Dendritic cell treated with granulocyte-macrophage colony-stimulating factor and Interleukin-4, amounts not matched to agents 40 ng/mL and 50 ng/mL, for 4 days (primary cell): Measurements from ENCODE around the gene ZNF653.
"Not testable (repeated sequence)": the region's sequence is repeated elsewhere in the genome, so short reads cannot be mapped to it uniquely, and the experiment has no call there.

ENCODE experiments used
- H3K27ac Mint-ChIP-seq: one replicate; pipeline ENCODE4 v1.8.0; 2022; ENCODE audit warnings: mild to moderate bottlenecking, mixed read lengths
- H3K27me3 Mint-ChIP-seq: one replicate; pipeline ENCODE4 v1.8.0; 2022; ENCODE audit warnings: mild to moderate bottlenecking, mixed read lengths
- H3K36me3 Mint-ChIP-seq: one replicate; pipeline ENCODE4 v1.8.0; 2022; ENCODE audit warnings: low read depth, mixed read lengths
- H3K4me1 Mint-ChIP-seq: one replicate; pipeline ENCODE4 v1.8.0; 2022; ENCODE audit warnings: low read depth, mixed read lengths
- H3K4me3 Mint-ChIP-seq: one replicate; pipeline ENCODE4 v1.8.0; 2022; ENCODE audit warnings: mild to moderate bottlenecking, moderate library complexity, mixed read lengths
- H3K9me3 Mint-ChIP-seq: one replicate; pipeline ENCODE4 v1.8.0; 2022; ENCODE audit warnings: mixed read lengths
- intact Hi-C: fragments of 100-400 bp; cut with micrococcal nuclease; formaldehyde crosslinking; loops from one replicate; pipeline ENCODE4 v1.15.0; 2022

ZNF653 gene

GRCh38 chr19:11480715-11481533 lies 24.7 kb downstream of the ZNF653 start, which contains the start of gene ELAVL3:
ELAVL3 (minus strand) TSS chr19:11481046; CDS start chr19:11480608, 438 bp downstream.
- peaks cover 13% of the 10 kb centered on the region for H3K36me3 Mint-ChIP-seq
- H3K27ac Mint-ChIP-seq, result peak within 1 kb of the TSS; percentile 86
- H3K27me3 Mint-ChIP-seq, result peaks cover 59% of the 10 kb centered on the region
- H3K4me1 Mint-ChIP-seq, result peaks cover 36% of the 10 kb centered on the region
- H3K9me3 Mint-ChIP-seq, result no peaks in the 10 kb centered on the region
- peak within 1 kb of the TSS; percentile 81 for H3K4me3 Mint-ChIP-seq
- intact Hi-C loops, result loop anchor here (5.0 kb wide), 1 partner anchor 239 kb away; no protein-coding TSS in a partner anchor

DNA sequence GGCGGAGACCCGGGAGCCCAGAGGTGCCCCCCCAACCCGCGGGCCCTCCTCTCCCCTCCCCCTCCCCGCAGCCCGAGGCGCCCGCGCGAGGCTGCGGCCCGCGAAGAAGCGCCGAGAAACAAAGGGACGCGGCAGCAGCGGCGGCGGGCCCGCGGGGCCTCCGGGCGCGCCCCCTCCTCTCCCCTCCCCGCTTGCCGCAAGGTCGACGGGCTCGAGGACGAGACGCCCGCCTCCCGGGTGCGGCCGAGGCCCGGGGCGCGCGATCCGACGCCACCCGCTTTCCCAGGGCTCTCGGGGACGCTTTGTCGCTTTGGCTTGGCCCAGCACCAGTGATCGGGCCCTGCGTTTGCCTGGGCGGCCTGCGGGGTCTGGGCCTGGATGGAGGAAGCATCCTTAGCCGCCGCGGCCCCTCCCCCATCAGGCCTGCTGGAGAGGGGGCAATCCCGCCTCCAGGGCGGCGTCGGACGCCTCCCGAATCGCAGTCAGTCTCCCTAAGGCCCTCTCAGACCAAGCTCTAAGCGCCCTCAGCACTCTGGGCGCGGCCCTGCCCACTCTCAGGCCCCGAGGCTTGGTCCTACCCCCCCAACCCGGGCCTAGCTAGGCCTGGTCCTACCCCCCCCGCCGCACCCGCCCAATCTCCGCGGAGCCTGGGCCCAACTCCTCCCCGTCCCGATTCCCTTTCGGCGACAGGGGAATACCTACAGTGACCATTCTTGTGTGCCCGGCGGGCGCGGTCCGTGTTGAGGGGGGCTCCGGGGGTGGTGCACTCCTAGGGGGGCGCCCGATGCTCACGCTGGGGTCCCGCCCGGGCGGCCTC lies 25.5 kb downstream of the ZNF653 start:
- peaks cover 67% of the 10 kb centered on the region for H3K27me3 Mint-ChIP-seq
- intact Hi-C loops, result loop anchor here (5.0 kb wide), 1 partner anchor 238 kb away; no protein-coding TSS in a partner anchor
- peak overlapping the region; percentile 13 for H3K4me3 Mint-ChIP-seq

GRCh38 chr19:11479090-11479897 lies 26.3 kb downstream of the ZNF653 start:
- peaks cover 67% of the 10 kb centered on the region for H3K27me3 Mint-ChIP-seq
- intact Hi-C loops, result no loop called here

More for the DNA sequence above, 25.5 kb downstream of the ZNF653 start:
- H3K9me3 Mint-ChIP-seq, result no peaks in the 10 kb centered on the region
- peaks cover 13% of the 10 kb centered on the region for H3K36me3 Mint-ChIP-seq
- H3K27ac Mint-ChIP-seq, result no peak overlapping the region
- peaks cover 36% of the 10 kb centered on the region for H3K4me1 Mint-ChIP-seq

GRCh38 chr19:11478167-11479089 lies 27.2 kb downstream of the ZNF653 start:
- Mint-ChIP-seq H3K36me3 (peaks cover 5% of the 10 kb centered on the region), H3K4me1 (peaks cover 36% of the 10 kb centered on the region), H3K27ac (no peak overlapping the region), H3K4me3 (no peak overlapping the region), H3K27me3 (peaks cover 67% of the 10 kb centered on the region), H3K9me3 (no peaks in the 10 kb centered on the region)
- intact Hi-C loops, result no loop called here

More at GRCh38 chr19:11479090-11479897, 26.3 kb downstream of the ZNF653 start:
- peaks cover 36% of the 10 kb centered on the region for H3K4me1 Mint-ChIP-seq
- H3K4me3 Mint-ChIP-seq, result peak overlapping the region; percentile 57
- H3K27ac Mint-ChIP-seq, result peak overlapping the region; percentile 28
- no peaks in the 10 kb centered on the region for H3K9me3 Mint-ChIP-seq
- peaks cover 13% of the 10 kb centered on the region for H3K36me3 Mint-ChIP-seq

GRCh38 chr19:11475861-11476260 lies 29.8 kb downstream of the ZNF653 start:
- no peaks in the 10 kb centered on the region for H3K9me3 Mint-ChIP-seq
- peaks cover 14% of the 10 kb centered on the region for H3K4me1 Mint-ChIP-seq
- no peak overlapping the region for H3K4me3 Mint-ChIP-seq
- no peak overlapping the region for H3K27ac Mint-ChIP-seq
- peaks cover 56% of the 10 kb centered on the region for H3K27me3 Mint-ChIP-seq
- intact Hi-C loops, result no loop called here
- no peaks in the 10 kb centered on the region for H3K36me3 Mint-ChIP-seq

DNA sequence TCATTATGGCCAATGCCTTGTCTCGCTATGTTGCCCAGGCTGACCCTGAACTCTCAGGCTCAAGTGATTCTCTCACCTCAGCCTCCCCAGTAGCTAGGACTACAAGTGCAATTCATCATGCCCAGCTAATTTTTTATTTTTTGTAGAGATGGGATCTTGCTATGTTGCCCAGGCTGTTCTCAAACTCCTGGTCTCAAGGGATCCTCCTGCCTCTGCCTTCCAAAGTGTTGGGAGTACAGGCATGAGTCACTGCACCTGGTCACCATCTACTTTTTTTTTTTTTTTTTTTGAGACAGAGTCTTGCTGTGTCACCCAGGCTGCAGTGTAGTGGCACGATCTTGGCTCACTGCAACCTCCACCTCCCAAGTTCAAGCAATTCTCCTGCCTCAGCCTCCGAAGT lies 30.3 kb downstream of the ZNF653 start:
- intact Hi-C loops, H3K36me3 Mint-ChIP-seq, H3K4me3 Mint-ChIP-seq, H3K9me3 Mint-ChIP-seq, H3K27ac Mint-ChIP-seq: not testable (repeated sequence)
- Mint-ChIP-seq H3K4me1 (peaks cover 14% of the 10 kb centered on the region), H3K27me3 (peaks cover 54% of the 10 kb centered on the region)

DNA sequence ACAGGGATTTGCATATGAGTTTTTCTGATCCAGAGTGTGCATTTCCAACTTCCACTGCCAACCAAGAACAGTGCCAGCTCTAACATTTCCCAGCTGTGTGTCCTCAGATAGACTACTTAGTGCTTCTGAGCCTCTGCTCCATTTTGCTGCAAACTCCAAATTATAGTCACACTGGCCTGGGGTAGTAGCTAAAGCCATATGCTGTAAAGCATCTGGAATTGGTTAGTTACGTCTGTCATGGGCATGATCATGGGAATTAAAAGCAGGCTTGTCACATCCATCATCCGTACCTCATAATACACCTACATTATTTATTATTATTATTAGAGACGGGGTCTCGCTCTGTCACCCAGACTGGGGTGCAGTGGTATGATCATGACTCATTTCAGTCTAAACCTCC lies 31.9 kb downstream of the ZNF653 start:
- H3K27me3 Mint-ChIP-seq, result peaks cover 43% of the 10 kb centered on the region
- no peaks in the 10 kb centered on the region for H3K9me3 Mint-ChIP-seq
- intact Hi-C loops, result no loop called here
- H3K4me1 Mint-ChIP-seq, result peaks cover 7% of the 10 kb centered on the region
- H3K4me3 Mint-ChIP-seq, result no peak overlapping the region
- H3K36me3 Mint-ChIP-seq, result no peaks in the 10 kb centered on the region
- no peak overlapping the region for H3K27ac Mint-ChIP-seq

GRCh38 chr19:11468266-11468845 lies 37.3 kb downstream of the ZNF653 start:
- not testable (repeated sequence) for H3K27ac Mint-ChIP-seq

DNA sequence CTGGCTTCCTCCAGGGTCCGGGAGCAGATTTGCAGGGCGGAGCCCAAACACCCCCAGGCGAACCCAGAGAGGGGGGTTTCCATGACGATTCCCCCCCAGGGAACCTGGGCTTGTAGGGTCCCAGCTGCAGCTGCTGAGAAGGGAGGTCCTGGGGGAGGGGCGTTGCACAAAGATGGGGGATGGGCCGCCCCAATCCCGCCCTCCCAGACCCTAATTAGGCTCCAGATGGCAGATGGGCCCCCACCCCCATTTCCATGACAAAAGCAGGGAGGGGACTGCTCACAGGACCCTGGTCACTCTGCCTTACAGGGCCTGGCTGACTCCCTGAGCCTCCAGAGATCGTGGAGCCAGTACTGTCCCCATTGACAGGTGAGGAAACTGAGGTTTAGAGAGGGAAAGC lies 40.0 kb downstream of the ZNF653 start:
- Mint-ChIP-seq H3K27me3 (peaks cover 9% of the 10 kb centered on the region), H3K36me3 (no peaks in the 10 kb centered on the region), H3K27ac (no peak overlapping the region), H3K4me3 (no peak overlapping the region), H3K9me3 (no peaks in the 10 kb centered on the region), H3K4me1 (no peaks in the 10 kb centered on the region)
- intact Hi-C loops, result no loop called here

More at GRCh38 chr19:11468266-11468845, 37.3 kb downstream of the ZNF653 start:
- H3K36me3 Mint-ChIP-seq, H3K4me1 Mint-ChIP-seq, H3K9me3 Mint-ChIP-seq, H3K4me3 Mint-ChIP-seq, intact Hi-C loops: not testable (repeated sequence)
- H3K27me3 Mint-ChIP-seq, result peaks cover 16% of the 10 kb centered on the region

- Mint-ChIP-seq H3K9me3 (no peaks in the 10 kb centered on the region), H3K27me3 (peaks cover 18% of the 10 kb centered on the region), H3K4me1 (no peaks in the 10 kb centered on the region), H3K27ac (no peak overlapping the region), H3K36me3 (no peaks in the 10 kb centered on the region), H3K4me3 (no peak overlapping the region)
- intact Hi-C loops, result no loop called here
Observed at GRCh38 chr19:11464333-11465265, 41.0 kb downstream of the ZNF653 start.

- Mint-ChIP-seq H3K4me1 (no peaks in the 10 kb centered on the region), H3K27me3 (peaks cover 19% of the 10 kb centered on the region), H3K4me3 (no peak overlapping the region), H3K27ac (no peak overlapping the region), H3K36me3 (no peaks in the 10 kb centered on the region), H3K9me3 (no peaks in the 10 kb centered on the region)
- intact Hi-C loops, result no loop called here
Observed at GRCh38 chr19:11463391-11463790, 42.2 kb downstream of the ZNF653 start.

DNA sequence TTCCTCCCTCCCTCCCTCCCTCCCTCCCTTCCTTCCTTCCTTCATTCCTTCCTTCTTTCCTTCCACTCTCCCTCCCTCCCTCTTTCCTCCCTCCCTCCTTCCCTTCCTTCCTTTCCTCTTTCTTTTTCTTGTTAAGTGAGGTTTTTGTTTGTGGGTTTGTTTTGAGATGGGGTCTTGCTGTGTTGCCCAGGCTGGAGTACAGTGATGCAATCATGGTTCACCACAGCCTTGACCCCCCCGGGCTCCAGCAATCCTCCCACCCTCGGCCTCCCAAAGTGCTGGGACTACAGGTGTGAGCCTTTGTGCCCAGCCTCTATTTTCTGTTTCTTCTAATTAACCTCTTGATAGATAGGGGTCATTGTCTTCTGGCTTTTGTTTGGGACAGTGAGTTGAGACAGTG lies 44.2 kb downstream of the ZNF653 start:
- intact Hi-C loops, result no loop called here
- Mint-ChIP-seq H3K36me3 (no peaks in the 10 kb centered on the region), H3K27me3 (peaks cover 28% of the 10 kb centered on the region)

More for the DNA sequence above, 44.2 kb downstream of the ZNF653 start:
- Mint-ChIP-seq H3K9me3 (no peaks in the 10 kb centered on the region), H3K4me3 (no peak overlapping the region), H3K4me1 (no peaks in the 10 kb centered on the region), H3K27ac (no peak overlapping the region)
